Measurements from ENCODE around the gene ZIC5. TPM values are rescaled to one million over a fixed set of nuclear protein-coding genes. Genes with fewer than 3 reads are reported as not detected.

The ZIC5 gene
- total and polyA plus RNA-seq, 11 donors: not detected

- H3K27ac ChIP-seq: no peak overlapping the region
- H3K9me3 ChIP-seq: peaks cover 0 to 5% (median 0%) of the 10 kb centered on the region in 12 donors
- no peak for TF ChIP-seq POLR2A (IDR thresholded peaks at IDR 0.05)
- no peak for TF ChIP-seq CTCF (IDR thresholded peaks at IDR 0.05)
- intact Hi-C loops (cut with DNase I): no loop called here
- peaks cover 89 to 99% (median 97%) of the 10 kb centered on the region in 9 donors for H3K27me3 ChIP-seq
- DNase-seq (no peak), ATAC-seq (no peak)
- H3K4me1 ChIP-seq: peaks cover 0 to 37% (median 4%) of the 10 kb centered on the region in 12 donors
- 24 to 35% (median 32%) methylated on average over 8 of the region's 8 CpGs for WGBS, 4 donors
- peak overlapping the region in 1 of 12 donors; percentile 4 for H3K4me3 ChIP-seq
- no peaks in the 10 kb centered on the region for H3K36me3 ChIP-seq
Observed at GRCh38 chr13:99986741-99987140, 15.2 kb upstream of the ZIC5 start.

GRCh38 chr13:99985886-99986527 lies 14.4 kb upstream of the ZIC5 start:
- intact Hi-C loops (cut with DNase I): no loop called here
- no peak for TF ChIP-seq CTCF (IDR thresholded peaks at IDR 0.05)
- no peak for TF ChIP-seq POLR2A (IDR thresholded peaks at IDR 0.05)
- Histone ChIP-seq H3K4me3 (peak overlapping the region in 1 of 12 donors; percentile 4), H3K4me1 (peaks cover 0 to 39% (median 7%) of the 10 kb centered on the region in 12 donors), H3K9me3 (peaks cover 0 to 5% (median 0%) of the 10 kb centered on the region in 12 donors), H3K36me3 (no peaks in the 10 kb centered on the region), H3K27ac (no peak overlapping the region), H3K27me3 (peaks cover 89 to 99% (median 95%) of the 10 kb centered on the region in 9 donors)
- DNase-seq: no peak
- no peak for ATAC-seq
- 22 to 32% (median 28%) methylated on average over 15 of the region's 15 CpGs for WGBS, 4 donors

GRCh38 chr13:99985241-99985874 lies 13.8 kb upstream of the ZIC5 start:
- TF ChIP-seq CTCF (IDR thresholded peaks at IDR 0.05): no peak
- TF ChIP-seq POLR2A (IDR thresholded peaks at IDR 0.05): no peak
- peaks cover 85 to 99% (median 95%) of the 10 kb centered on the region in 9 donors for H3K27me3 ChIP-seq
- ATAC-seq: no peak
- no peak overlapping the region for H3K27ac ChIP-seq
- peaks cover 0 to 5% (median 0%) of the 10 kb centered on the region in 12 donors for H3K9me3 ChIP-seq
- WGBS, 4 donors: 2 to 5% (median 3%) methylated on average over 14 to 55 of the region's 55 CpGs
- no peak overlapping the region for H3K4me3 ChIP-seq
- DNase-seq: no peak
- no peaks in the 10 kb centered on the region for H3K36me3 ChIP-seq
- H3K4me1 ChIP-seq: peaks cover 0 to 44% (median 9%) of the 10 kb centered on the region in 12 donors
- intact Hi-C loops (cut with DNase I): no loop called here

GRCh38 chr13:99984461-99985240 lies 13.1 kb upstream of the ZIC5 start:
- peaks cover 84 to 99% (median 95%) of the 10 kb centered on the region in 9 donors for H3K27me3 ChIP-seq

More at GRCh38 chr13:99984461-99985240, 13.1 kb upstream of the ZIC5 start:
- H3K9me3 ChIP-seq: peaks cover 0 to 5% (median 0%) of the 10 kb centered on the region in 12 donors
- no peaks in the 10 kb centered on the region for H3K36me3 ChIP-seq
- no peak for TF ChIP-seq CTCF (IDR thresholded peaks at IDR 0.05)
- no peak for TF ChIP-seq POLR2A (IDR thresholded peaks at IDR 0.05)
- intact Hi-C loops (cut with DNase I): no loop called here
- peaks cover 4 to 44% (median 16%) of the 10 kb centered on the region in 12 donors for H3K4me1 ChIP-seq
- H3K27ac ChIP-seq: no peak overlapping the region
- ATAC-seq (no peak), DNase-seq (no peak)
- no peak overlapping the region for H3K4me3 ChIP-seq
- WGBS, 4 donors: 4 to 7% (median 6%) methylated on average over 24 to 44 of the region's 44 CpGs
